ENCODE measurements around the gene SLC9A2. TPM values are rescaled to one million over a fixed set of nuclear protein-coding genes. Genes with fewer than 3 reads are reported as not detected.

SLC9A2 gene, protein sequence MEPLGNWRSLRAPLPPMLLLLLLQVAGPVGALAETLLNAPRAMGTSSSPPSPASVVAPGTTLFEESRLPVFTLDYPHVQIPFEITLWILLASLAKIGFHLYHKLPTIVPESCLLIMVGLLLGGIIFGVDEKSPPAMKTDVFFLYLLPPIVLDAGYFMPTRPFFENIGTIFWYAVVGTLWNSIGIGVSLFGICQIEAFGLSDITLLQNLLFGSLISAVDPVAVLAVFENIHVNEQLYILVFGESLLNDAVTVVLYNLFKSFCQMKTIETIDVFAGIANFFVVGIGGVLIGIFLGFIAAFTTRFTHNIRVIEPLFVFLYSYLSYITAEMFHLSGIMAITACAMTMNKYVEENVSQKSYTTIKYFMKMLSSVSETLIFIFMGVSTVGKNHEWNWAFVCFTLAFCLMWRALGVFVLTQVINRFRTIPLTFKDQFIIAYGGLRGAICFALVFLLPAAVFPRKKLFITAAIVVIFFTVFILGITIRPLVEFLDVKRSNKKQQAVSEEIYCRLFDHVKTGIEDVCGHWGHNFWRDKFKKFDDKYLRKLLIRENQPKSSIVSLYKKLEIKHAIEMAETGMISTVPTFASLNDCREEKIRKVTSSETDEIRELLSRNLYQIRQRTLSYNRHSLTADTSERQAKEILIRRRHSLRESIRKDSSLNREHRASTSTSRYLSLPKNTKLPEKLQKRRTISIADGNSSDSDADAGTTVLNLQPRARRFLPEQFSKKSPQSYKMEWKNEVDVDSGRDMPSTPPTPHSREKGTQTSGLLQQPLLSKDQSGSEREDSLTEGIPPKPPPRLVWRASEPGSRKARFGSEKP
- 0.03 TPM in 1 of 2 replicates, not detected in the other for total RNA-seq (2014; rRNA removed; shearing (Covaris generic))

DNA sequence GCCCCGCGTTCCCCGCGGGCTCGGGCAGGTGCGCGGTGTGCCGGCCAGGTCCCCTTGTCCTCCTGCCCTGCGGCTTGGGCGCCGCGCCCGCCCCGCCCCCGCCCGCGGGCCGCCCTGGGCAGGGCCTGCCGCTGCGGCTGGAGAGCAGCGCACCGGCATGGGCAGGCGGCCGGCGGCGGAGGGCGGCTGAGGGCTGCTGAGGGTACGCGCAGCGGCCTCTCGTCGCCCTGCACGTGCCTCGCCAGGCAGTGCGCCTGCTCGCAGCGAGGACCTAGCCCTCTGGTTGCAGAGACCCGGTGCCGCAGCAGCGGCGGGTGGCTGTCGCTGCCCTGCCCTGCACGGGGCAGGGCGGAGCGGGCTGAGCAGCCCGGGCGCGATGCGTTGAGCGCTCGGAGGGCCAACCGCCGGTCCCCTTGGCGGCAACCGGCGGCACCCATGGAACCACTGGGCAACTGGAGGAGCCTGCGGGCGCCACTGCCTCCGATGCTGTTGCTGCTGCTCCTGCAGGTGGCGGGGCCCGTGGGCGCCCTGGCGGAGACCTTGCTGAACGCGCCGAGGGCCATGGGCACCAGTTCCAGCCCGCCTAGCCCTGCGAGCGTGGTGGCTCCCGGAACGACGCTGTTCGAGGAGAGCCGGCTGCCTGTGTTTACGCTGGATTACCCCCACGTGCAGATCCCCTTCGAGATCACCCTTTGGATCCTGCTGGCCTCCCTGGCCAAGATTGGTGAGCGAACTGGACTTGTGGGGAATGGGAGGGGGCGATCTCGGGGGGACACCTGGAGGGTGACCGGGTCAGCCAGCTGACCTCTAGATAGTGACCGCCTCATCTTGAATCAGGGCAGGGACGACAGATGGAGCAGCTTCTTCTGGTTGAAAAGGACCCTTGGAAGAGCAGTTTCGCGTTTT, at the start of gene SLC9A2:
Gene SLC9A2, plus strand, starts transcription at position 140 of the 906 bp plus-strand sequence. Its CDS starts 296 bp downstream, at position 436.
- peaks cover 42% of the 10 kb centered on the region for H3K27me3 ChIP-seq (ENCODE audit: control insufficient read depth, insufficient read depth, low read length)
- peak; percentile 81 for DNase-seq

DNA sequence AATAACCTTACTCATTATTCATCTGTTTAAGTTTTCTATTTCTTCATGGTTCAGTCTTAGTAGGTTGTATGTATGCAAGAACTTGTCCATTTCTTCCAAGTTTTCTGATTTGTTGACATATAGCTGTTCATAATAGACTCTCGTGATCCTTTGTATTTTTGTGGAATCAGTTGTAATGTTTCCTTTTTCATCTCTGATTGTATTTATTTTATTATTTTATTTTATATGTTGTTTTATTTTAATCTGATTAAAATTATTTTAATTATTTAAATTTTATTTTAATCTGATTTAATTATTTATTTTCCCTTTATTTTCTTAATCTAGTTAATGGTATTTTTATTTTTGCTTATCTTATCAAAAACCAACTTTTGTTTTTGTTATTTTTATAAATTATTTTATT, 43.5 kb upstream of the SLC9A2 start:
- Histone ChIP-seq H3K36me3 (replicated peaks; ENCODE audit: control insufficient read depth, insufficient read depth, low read length) (no peaks in the 10 kb centered on the region), H3K4me3 (ENCODE audit: insufficient read depth, low read depth, low read length) (no peak overlapping the region), H3K27me3 (ENCODE audit: control insufficient read depth, insufficient read depth, low read length) (no peaks in the 10 kb centered on the region)
- DNase-seq = no peak

More for the DNA sequence above, at the start of gene SLC9A2:
- Histone ChIP-seq H3K36me3 (replicated peaks; ENCODE audit: control insufficient read depth, insufficient read depth, low read length) (no peaks in the 10 kb centered on the region), H3K4me3 (ENCODE audit: insufficient read depth, low read depth, low read length) (peak within 1 kb of the TSS; percentile 48)

DNA sequence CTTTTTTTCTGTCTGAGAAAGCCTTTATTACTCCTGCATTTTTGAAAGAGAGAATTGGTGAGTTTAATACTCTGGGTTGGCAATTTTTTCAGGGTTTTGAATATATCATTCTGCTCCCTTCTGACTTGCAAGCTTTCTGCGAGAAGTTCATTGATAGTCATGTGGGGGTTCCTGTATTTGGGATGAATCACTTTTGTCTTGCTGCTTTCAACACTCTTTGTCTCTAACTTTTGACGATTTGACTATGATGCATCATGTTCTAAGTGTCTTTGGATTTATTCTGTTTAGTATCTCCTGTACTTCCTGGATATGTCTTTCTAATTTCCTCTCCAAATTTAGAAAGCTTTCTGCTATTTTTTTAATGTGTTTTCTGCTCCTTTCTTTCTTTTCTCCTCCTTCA, 41.0 kb upstream of the SLC9A2 start:
- no peak for DNase-seq
- no peaks in the 10 kb centered on the region for H3K36me3 ChIP-seq (replicated peaks; ENCODE audit: control insufficient read depth, insufficient read depth, low read length)

DNA sequence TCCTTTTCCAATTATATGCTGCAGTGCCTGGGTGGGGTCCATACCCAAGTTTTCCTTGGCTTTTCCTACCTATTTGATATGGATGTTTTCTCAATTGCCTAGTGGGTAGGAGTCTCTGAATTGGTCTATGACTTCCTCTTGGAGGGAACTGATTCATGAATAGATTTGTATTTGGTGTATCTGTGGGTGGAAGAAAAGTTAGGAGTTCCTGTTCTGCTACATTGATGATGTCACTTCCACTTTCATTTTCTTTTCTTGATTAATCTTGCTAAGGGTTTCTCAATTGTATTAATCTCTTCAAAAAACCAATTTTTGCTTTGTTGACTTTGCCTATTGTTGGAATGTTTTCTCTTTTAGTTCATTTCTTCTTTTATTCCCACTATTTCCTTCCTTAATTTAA, 37.4 kb upstream of the SLC9A2 start:
- Histone ChIP-seq H3K36me3 (replicated peaks; ENCODE audit: control insufficient read depth, insufficient read depth, low read length) (no peaks in the 10 kb centered on the region), H3K27me3 (ENCODE audit: control insufficient read depth, insufficient read depth, low read length) (no peaks in the 10 kb centered on the region), H3K4me3 (ENCODE audit: insufficient read depth, low read depth, low read length) (no peak overlapping the region)
- DNase-seq = no peak

More for the DNA sequence above, 41.0 kb upstream of the SLC9A2 start:
- no peak overlapping the region for H3K4me3 ChIP-seq (ENCODE audit: insufficient read depth, low read depth, low read length)
- no peaks in the 10 kb centered on the region for H3K27me3 ChIP-seq (ENCODE audit: control insufficient read depth, insufficient read depth, low read length)

DNA sequence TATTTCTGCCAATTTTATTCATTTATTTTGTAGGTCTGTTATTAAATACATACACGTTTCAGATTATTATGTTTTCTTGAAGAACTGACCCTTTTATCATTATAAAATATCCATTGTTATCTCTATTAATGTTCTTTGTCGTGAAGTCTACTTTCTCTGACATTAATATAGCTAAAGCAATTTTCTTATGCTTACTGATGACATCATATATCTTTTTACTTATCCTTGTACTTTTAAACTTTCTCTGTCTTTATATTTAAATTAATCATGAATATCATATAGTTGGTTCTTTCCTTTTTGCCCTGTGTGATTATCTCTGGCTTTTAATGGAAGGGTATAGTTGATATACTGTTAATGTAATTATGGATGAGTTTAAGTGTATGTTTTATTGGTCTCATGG, 36.5 kb upstream of the SLC9A2 start:
- H3K36me3 ChIP-seq (replicated peaks; ENCODE audit: control insufficient read depth, insufficient read depth, low read length) = no peaks in the 10 kb centered on the region
- no peak overlapping the region for H3K4me3 ChIP-seq (ENCODE audit: insufficient read depth, low read depth, low read length)
- DNase-seq = no peak
- H3K27me3 ChIP-seq (ENCODE audit: control insufficient read depth, insufficient read depth, low read length) = no peaks in the 10 kb centered on the region

DNA sequence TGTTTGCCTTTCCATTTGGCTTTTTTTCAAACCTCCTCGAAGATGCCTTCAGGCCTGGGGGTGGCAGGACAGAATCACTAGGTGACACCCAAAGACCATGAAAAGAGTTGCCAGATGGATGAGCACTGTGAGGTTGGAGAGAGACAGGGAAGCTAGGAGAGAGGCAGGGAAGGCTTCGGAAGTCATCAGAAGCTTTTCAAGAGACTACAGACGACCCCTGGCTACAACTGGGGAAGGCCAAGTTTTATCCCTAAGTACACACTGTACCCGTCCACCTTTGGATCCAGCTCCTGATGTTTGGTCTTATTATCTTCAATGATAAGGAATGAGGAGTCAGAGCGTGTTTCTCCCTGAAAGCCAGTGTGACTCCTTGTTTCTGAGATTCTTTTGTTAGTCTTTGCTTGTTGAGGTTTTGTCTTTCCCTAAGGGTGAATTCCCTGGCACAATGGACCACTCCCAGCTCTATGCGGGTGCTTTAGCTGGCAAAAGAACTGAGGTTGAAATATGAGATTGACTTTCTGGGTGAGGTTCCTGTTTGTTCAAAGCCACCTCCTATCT, 33.4 kb upstream of the SLC9A2 start:
- no peak overlapping the region for H3K4me3 ChIP-seq (ENCODE audit: insufficient read depth, low read depth, low read length)
- no peak for DNase-seq
- H3K27me3 ChIP-seq (ENCODE audit: control insufficient read depth, insufficient read depth, low read length) = no peaks in the 10 kb centered on the region
- no peaks in the 10 kb centered on the region for H3K36me3 ChIP-seq (replicated peaks; ENCODE audit: control insufficient read depth, insufficient read depth, low read length)

DNA sequence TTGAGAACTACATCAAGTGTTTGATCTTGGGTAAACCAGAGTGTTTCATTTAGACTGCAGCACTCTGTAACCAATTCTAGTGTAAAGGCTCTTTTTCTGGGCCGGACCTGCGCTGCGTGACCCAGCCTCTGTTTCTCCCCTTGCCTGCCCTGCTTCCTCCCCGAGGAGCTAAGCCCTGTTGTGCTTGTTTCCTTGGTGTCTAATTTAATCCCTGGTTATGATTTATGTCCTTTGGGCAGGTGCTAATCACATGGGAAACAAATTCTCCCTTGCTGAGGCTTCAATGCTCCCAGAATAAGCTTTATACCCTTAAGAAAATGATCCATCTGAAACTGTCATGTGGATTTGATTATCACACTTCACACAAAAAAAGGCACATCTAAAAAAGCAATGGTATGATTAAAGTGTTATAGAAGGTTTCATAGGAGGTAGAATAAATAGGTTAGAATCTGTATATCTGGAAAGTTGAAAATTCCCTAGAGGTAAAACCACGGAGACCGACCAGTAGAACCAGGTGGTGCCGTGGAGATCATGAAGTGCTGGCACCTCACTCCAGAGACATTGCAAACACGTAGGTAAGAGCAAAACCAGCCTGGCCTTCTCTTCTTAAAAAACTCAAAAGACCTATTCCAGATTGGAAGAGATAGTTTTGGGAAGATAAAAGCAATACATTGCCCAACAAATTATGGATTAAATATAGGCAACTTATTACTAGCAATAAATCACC, 31.0 kb upstream of the SLC9A2 start:
- H3K27me3 ChIP-seq (ENCODE audit: control insufficient read depth, insufficient read depth, low read length) = no peaks in the 10 kb centered on the region
- H3K36me3 ChIP-seq (replicated peaks; ENCODE audit: control insufficient read depth, insufficient read depth, low read length) = no peaks in the 10 kb centered on the region
- no peak for DNase-seq
- H3K4me3 ChIP-seq (ENCODE audit: insufficient read depth, low read depth, low read length) = no peak overlapping the region

DNA sequence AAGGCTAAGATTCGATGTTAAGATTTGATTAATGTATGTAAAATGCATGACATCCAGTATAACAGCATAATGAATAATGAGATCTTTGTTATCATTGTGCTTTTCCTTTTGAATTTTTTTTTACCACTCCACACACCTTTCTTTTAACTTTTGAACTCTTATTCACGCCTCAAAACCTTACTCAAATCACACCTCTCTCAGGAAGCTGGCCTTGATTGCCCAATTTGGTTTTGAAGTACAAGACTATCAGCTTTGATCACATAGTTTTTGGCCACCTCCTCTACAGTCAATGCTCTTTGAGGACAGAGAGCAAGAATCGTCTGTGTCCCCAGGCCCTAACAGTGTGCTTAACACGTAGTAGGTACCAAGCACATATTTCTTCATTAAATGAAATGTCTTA, 29.9 kb upstream of the SLC9A2 start:
- DNase-seq = no peak
- no peaks in the 10 kb centered on the region for H3K36me3 ChIP-seq (replicated peaks; ENCODE audit: control insufficient read depth, insufficient read depth, low read length)
- no peak overlapping the region for H3K4me3 ChIP-seq (ENCODE audit: insufficient read depth, low read depth, low read length)
- H3K27me3 ChIP-seq (ENCODE audit: control insufficient read depth, insufficient read depth, low read length) = no peaks in the 10 kb centered on the region

DNA sequence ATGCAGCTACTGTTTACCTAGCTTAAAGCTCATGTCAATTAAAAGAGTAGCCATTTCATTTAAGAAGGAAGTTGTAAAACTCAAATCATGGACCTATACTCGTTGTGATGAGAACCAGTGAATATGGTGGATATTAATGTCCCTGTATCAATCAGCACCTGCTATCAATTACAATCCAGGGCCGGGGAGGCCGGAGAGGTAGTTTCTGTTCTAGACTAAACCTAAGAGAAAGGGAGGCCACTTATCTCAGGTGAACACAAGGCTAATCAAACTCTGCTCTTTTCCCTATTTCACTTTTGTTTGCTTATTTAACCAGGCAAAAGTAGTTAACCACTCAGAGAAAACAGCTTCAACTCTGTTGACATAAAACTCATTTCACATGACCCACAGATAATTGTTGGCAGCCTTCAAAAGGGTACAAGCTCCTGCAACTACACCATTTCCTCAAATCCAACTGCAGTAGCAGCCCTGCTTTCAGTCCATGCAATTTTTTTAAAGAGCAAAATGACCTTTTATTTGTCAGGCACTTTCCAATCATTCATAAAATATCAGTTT, 27.8 kb upstream of the SLC9A2 start:
- no peak for DNase-seq
- Histone ChIP-seq H3K27me3 (ENCODE audit: control insufficient read depth, insufficient read depth, low read length) (no peaks in the 10 kb centered on the region), H3K4me3 (ENCODE audit: insufficient read depth, low read depth, low read length) (no peak overlapping the region), H3K36me3 (replicated peaks; ENCODE audit: control insufficient read depth, insufficient read depth, low read length) (no peaks in the 10 kb centered on the region)

DNA sequence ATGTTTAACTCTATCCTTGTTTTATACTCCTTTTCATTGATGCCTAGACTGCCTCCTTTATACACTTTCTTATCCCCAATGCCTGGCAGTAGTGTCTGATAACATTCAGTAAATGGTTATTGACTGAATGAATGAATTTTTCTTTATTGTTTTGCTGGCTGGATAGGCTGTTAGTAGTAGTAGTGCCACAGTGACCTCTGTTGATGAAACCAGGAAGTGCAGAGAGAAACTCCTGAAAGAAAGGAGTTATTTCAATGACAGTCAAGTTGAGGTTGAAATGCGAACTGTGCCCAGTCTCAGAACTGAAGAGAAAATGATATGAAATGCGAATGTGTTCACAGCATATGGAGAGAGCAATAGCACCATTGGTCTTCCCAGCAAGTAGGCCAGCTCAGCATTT, 26.8 kb upstream of the SLC9A2 start:
- H3K4me3 ChIP-seq (ENCODE audit: insufficient read depth, low read depth, low read length) = no peak overlapping the region
- H3K36me3 ChIP-seq (replicated peaks; ENCODE audit: control insufficient read depth, insufficient read depth, low read length) = no peaks in the 10 kb centered on the region
- DNase-seq = peak; percentile 10
- no peaks in the 10 kb centered on the region for H3K27me3 ChIP-seq (ENCODE audit: control insufficient read depth, insufficient read depth, low read length)

DNA sequence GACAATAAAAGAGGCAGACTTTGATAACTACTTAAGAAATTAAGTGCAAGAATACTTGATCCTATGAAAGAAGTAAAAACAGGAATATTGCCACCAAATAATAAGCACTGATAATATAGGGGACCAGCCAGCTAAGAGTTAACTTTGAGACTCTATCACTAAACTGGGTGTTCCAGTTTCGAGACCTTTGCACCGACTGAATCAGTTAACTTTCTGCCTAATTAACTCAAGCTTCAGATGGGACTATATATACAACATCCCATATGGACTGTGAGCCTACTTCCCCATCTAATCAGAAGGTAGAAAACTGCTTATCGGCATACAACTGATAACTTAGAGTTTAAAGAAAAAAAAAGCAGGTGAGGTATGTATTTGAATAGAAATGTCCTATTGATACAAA, 25.8 kb upstream of the SLC9A2 start:
- H3K27me3 ChIP-seq (ENCODE audit: control insufficient read depth, insufficient read depth, low read length) = no peaks in the 10 kb centered on the region
- DNase-seq = no peak

DNA sequence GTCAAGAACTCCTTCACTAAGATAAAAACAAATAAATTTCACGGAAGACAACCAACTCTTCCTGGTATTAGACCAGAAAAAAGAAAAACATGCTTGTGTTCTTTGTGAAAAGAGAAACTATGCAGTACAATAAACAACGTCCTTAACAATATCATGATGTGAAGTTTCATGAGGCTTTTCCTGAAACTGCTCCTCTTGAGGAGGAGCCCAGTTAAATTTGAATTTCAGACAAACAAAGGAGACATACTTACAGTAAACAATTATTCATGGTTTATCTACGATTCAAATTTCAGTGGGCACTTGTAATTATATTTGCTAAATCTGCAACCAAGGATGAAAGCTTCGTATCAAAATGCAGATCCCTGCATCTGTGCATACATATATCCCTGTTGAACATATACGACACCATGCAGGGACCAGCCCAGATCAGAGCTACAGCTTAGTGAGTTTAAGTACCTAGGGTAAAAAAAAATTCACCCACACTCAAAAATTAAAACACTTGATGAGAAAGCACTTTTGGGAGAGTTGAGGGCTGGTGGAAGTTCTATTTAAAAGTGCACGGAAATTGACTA, 24.8 kb upstream of the SLC9A2 start:
- no peak for DNase-seq
- Histone ChIP-seq H3K4me3 (ENCODE audit: insufficient read depth, low read depth, low read length) (no peak overlapping the region), H3K27me3 (ENCODE audit: control insufficient read depth, insufficient read depth, low read length) (no peaks in the 10 kb centered on the region), H3K36me3 (replicated peaks; ENCODE audit: control insufficient read depth, insufficient read depth, low read length) (no peaks in the 10 kb centered on the region)

More for the DNA sequence above, 25.8 kb upstream of the SLC9A2 start:
- no peak overlapping the region for H3K4me3 ChIP-seq (ENCODE audit: insufficient read depth, low read depth, low read length)
- no peaks in the 10 kb centered on the region for H3K36me3 ChIP-seq (replicated peaks; ENCODE audit: control insufficient read depth, insufficient read depth, low read length)

DNA sequence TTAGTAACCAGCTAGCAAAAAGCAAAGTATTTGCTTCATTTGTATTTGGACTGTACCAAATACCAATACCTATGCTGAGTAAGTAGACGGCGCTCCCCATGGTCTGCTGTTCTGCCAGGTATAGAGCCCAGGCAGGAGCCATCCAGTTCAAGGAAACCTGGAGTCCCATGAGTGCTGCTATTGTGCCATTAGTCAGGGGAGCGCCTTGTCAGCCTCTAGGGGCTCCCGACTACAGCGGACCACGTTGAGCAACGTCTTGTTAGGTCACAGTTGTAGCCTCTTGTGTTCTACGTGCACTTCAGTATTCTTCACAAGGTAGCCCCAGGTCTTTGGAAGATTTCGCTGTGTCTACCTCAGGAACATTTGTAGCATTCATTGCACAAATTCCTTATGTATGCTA, 21.6 kb upstream of the SLC9A2 start:
- no peak for DNase-seq
- Histone ChIP-seq H3K4me3 (ENCODE audit: insufficient read depth, low read depth, low read length) (no peak overlapping the region), H3K27me3 (ENCODE audit: control insufficient read depth, insufficient read depth, low read length) (no peaks in the 10 kb centered on the region), H3K36me3 (replicated peaks; ENCODE audit: control insufficient read depth, insufficient read depth, low read length) (no peaks in the 10 kb centered on the region)
